SK-N-SH treated with all-trans-retinoic acid at 6 μM for 48 hours (cell line): Measurements from ENCODE around the gene INSM1.

ENCODE experiments used
- ATAC-seq: fragments of 200-7000 bp; cut with Tn5 transposase; 3 replicates; pipeline ENCODE4 v1.9.1; 2020; ENCODE audit warnings: mild to moderate bottlenecking, moderate library complexity
- ARNTL ChIP-seq: fragments of 450-650 bp; formaldehyde crosslinking; IDR thresholded peaks from 2 replicates; pipeline ENCODE4 v1.5.0; 2020; ENCODE audit warnings: low read depth, mild to moderate bottlenecking, moderate library complexity, borderline replicate concordance
- BACH2 ChIP-seq: fragments of 250-450 bp; sonication (Bioruptor Pico); IDR thresholded peaks from 2 replicates; pipeline ENCODE4 v1.9.0; 2021; ENCODE audit warnings: mild to moderate bottlenecking, borderline replicate concordance
- CREB5 ChIP-seq: fragments of 250-450 bp; sonication (Bioruptor Pico); IDR thresholded peaks from 2 replicates; pipeline ENCODE4 v1.5.1; 2020; ENCODE audit warnings: low read depth, mild to moderate bottlenecking, moderate library complexity
- CSDC2 ChIP-seq: fragments of 250-450 bp; sonication (Bioruptor Pico); IDR thresholded peaks from 2 replicates; pipeline ENCODE4 v1.5.0; 2020; ENCODE audit warnings: mild to moderate bottlenecking, moderate library complexity
- CSRNP3 ChIP-seq: fragments of 250-450 bp; sonication (Bioruptor Pico); IDR thresholded peaks from 2 replicates; pipeline ENCODE4 v1.5.1; 2021; ENCODE audit warnings: mild to moderate bottlenecking, moderate library complexity
- ESRRG ChIP-seq: fragments of 250-450 bp; sonication (Bioruptor Pico); IDR thresholded peaks from 2 replicates; pipeline ENCODE4 v1.6.1; 2021; ENCODE audit warnings: mild to moderate bottlenecking
- ISL1 ChIP-seq: fragments of 250-450 bp; sonication (Bioruptor Pico); IDR thresholded peaks from 2 replicates; pipeline ENCODE4 v2.1.2; 2022; ENCODE audit warnings: mild to moderate bottlenecking, moderate library complexity
- POU6F1 ChIP-seq: fragments of 250-450 bp; sonication (Bioruptor Pico); IDR thresholded peaks from 2 replicates; pipeline ENCODE4 v1.8.0; 2021; ENCODE audit warnings: low read depth, mild to moderate bottlenecking, moderate library complexity, borderline replicate concordance
- PPARA ChIP-seq: fragments of 250-450 bp; sonication (Bioruptor Pico); IDR thresholded peaks from 2 replicates; pipeline ENCODE4 v1.5.0; 2020; ENCODE audit warnings: mild to moderate bottlenecking, borderline replicate concordance
- RARB ChIP-seq: fragments of 250-450 bp; sonication (Bioruptor Pico); IDR thresholded peaks from 2 replicates; pipeline ENCODE4 v1.8.0; 2021; ENCODE audit warnings: mild to moderate bottlenecking, moderate library complexity
- SNAI2 ChIP-seq: fragments of 250-450 bp; sonication (Bioruptor Pico); IDR thresholded peaks from 2 replicates; pipeline ENCODE4 v1.5.0; 2020; ENCODE audit warnings: mild to moderate bottlenecking, moderate library complexity
- TCF4 ChIP-seq: fragments of 250-450 bp; sonication (Bioruptor Pico); IDR thresholded peaks from 2 replicates; pipeline ENCODE4 v1.8.0; 2021; ENCODE audit warnings: mild to moderate bottlenecking, moderate library complexity, borderline replicate concordance
- TOX ChIP-seq: fragments of 250-450 bp; sonication (Bioruptor Pico); IDR thresholded peaks from 2 replicates; pipeline ENCODE4 v1.8.0; 2021; ENCODE audit warnings: mild to moderate bottlenecking, moderate library complexity, borderline replicate concordance
- TSHZ2 ChIP-seq: fragments of 250-450 bp; sonication (Bioruptor Pico); IDR thresholded peaks from 2 replicates; pipeline ENCODE4 v1.5.0; 2020; ENCODE audit warnings: mild to moderate bottlenecking, moderate library complexity
- ZC3H10 ChIP-seq: fragments of 250-450 bp; sonication (Bioruptor Pico); IDR thresholded peaks from 2 replicates; pipeline ENCODE4 v1.5.1; 2021; ENCODE audit warnings: mild to moderate bottlenecking, moderate library complexity
- ZFP3 ChIP-seq: fragments of 250-450 bp; sonication (Bioruptor Pico); IDR thresholded peaks from 2 replicates; pipeline ENCODE4 v1.5.0; 2020; ENCODE audit warnings: mild to moderate bottlenecking, moderate library complexity
- ZFP30 ChIP-seq: fragments of 450-650 bp; formaldehyde crosslinking; IDR thresholded peaks from 2 replicates; pipeline ENCODE4 v1.5.0; 2022; ENCODE audit warnings: mild to moderate bottlenecking, moderate library complexity
- ZNF565 ChIP-seq: fragments of 450-650 bp; formaldehyde crosslinking; conservative IDR thresholded peaks from 2 replicates; pipeline ENCODE4 v1.5.0; 2020; ENCODE audit warnings: low read depth, mild to moderate bottlenecking, moderate library complexity
- ZNF70 ChIP-seq: fragments of 450-650 bp; formaldehyde crosslinking; IDR thresholded peaks from 2 replicates; pipeline ENCODE4 v1.5.0; 2020; ENCODE audit warnings: mild to moderate bottlenecking, moderate library complexity
- ZNF8 ChIP-seq: fragments of 450-650 bp; formaldehyde crosslinking; IDR thresholded peaks from 2 replicates; pipeline ENCODE4 v1.5.0; 2020; ENCODE audit warnings: mild to moderate bottlenecking, moderate library complexity

Gene INSM1

GRCh38 chr20:20322912-20323311 lies 45.0 kb upstream of the INSM1 start:
- no peak for ATAC-seq
- no peak for TF ChIP-seq TCF4
- no peak for TF ChIP-seq ISL1 (CRISPR knock-in tag)
- TF ChIP-seq POU6F1 (CRISPR knock-in tag) = no peak
- TF ChIP-seq ZNF70 (CRISPR knock-in tag) = no peak
- no peak for TF ChIP-seq ZC3H10 (CRISPR knock-in tag)
- TF ChIP-seq CSDC2 (CRISPR knock-in tag) = no peak
- no peak for TF ChIP-seq TSHZ2 (CRISPR knock-in tag)
- no peak for TF ChIP-seq RARB (CRISPR knock-in tag)
- no peak for TF ChIP-seq BACH2
- no peak for TF ChIP-seq ESRRG
- TF ChIP-seq PPARA = no peak
- no peak for TF ChIP-seq ZFP30
- TF ChIP-seq ARNTL (CRISPR knock-in tag) = no peak
- no peak for TF ChIP-seq CSRNP3 (CRISPR knock-in tag)
- TF ChIP-seq SNAI2 = no peak

GRCh38 chr20:20327746-20328145 lies 40.2 kb upstream of the INSM1 start:
- no peak for ATAC-seq
- no peak for TF ChIP-seq TOX
- TF ChIP-seq ZNF565 (CRISPR knock-in tag) = no peak
- no peak for TF ChIP-seq ESRRG
- no peak for TF ChIP-seq CSDC2 (CRISPR knock-in tag)
- no peak for TF ChIP-seq ZNF8
- no peak for TF ChIP-seq TCF4
- no peak for TF ChIP-seq TSHZ2 (CRISPR knock-in tag)
- no peak for TF ChIP-seq RARB (CRISPR knock-in tag)
- no peak for TF ChIP-seq POU6F1 (CRISPR knock-in tag)
- TF ChIP-seq BACH2 = no peak
- no peak for TF ChIP-seq ZFP3 (CRISPR knock-in tag)
- TF ChIP-seq, all 23 proteins: peak for 0

- ATAC-seq = no peak
- TF ChIP-seq CREB5 (CRISPR knock-in tag) = no peak
- TF ChIP-seq CSDC2 (CRISPR knock-in tag) = no peak
- no peak for TF ChIP-seq CSRNP3 (CRISPR knock-in tag)
- TF ChIP-seq ZFP30 = no peak
- TF ChIP-seq ESRRG = no peak
- TF ChIP-seq ARNTL (CRISPR knock-in tag) = no peak
- TF ChIP-seq ZNF70 (CRISPR knock-in tag) = no peak
Observed at GRCh38 chr20:20329564-20329963, 38.3 kb upstream of the INSM1 start.
